ENCODE results near the gene CEBPA. TPM values are rescaled to one million over a fixed set of nuclear protein-coding genes. Genes with fewer than 3 reads are reported as not detected.

The CEBPA gene
- polyA plus RNA-seq, 1 donor, result 125 TPM

DNA sequence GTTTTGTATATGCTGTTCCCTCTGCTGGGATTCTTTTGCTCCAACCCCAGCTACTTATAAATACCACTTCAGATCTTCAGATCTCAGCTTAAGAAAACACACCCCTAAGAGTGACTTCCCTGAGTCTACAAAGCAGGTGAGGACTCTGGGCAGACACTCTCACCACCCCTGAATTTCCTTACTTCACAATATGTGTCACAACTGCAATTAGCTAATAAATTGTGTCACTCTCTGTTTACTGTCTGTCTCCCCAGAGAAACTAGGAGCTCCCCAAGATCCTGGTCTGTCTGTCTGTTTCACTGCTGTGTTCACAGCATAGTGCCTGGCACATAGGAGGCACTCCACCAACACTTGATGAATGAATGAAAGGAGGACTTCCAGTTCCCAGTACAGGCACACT lies 14.4 kb downstream of the CEBPA start:
- Histone ChIP-seq H3K4me3 (ENCODE audit: low read length) (no peak overlapping the region), H3K27me3 (ENCODE audit: control insufficient read depth, insufficient read depth, low read length) (no peaks in the 10 kb centered on the region), H3K4me1 (ENCODE audit: control insufficient read depth, insufficient read depth, low read length) (peaks cover 53% of the 10 kb centered on the region), H3K27ac (ENCODE audit: low read length) (peak overlapping the region; percentile 10), H3K36me3 (ENCODE audit: control insufficient read depth, insufficient read depth, low read length) (no peaks in the 10 kb centered on the region), H3K9me3 (ENCODE audit: control insufficient read depth, low read depth, low read length) (peaks cover 2% of the 10 kb centered on the region)
- peak in 1 of 2 donors; percentile 53 for DNase-seq

DNA sequence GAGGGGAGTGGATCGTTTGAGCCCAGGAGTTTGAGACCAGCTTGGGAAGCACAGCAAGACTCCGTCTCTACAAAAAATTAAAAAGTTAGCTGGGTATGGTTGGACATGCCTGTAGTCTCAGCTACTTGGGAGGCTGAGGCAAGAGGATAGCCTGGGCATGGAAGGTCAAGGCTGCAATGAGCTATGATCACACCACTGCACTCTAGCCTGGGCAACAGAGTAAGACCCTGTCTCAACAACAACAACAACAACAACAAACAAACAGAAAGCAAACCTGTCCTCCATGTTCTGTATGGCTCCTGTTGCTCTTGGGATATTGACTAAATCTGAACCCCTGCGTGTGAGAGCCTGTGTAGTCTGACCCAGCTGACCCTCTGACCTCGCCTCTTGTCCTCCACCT lies 14.9 kb downstream of the CEBPA start:
- no peak overlapping the region for H3K27ac ChIP-seq (ENCODE audit: low read length)
- no peaks in the 10 kb centered on the region for H3K27me3 ChIP-seq (ENCODE audit: control insufficient read depth, insufficient read depth, low read length)
- peaks cover 2% of the 10 kb centered on the region for H3K9me3 ChIP-seq (ENCODE audit: control insufficient read depth, low read depth, low read length)
- WGBS (ENCODE audit: insufficient coverage, low lambda C conversion rate), result no CpG with 5 or more reads among the region's 4 CpGs
- H3K4me1 ChIP-seq (ENCODE audit: control insufficient read depth, insufficient read depth, low read length), result peaks cover 48% of the 10 kb centered on the region
- no peak overlapping the region for H3K4me3 ChIP-seq (ENCODE audit: low read length)
- no peak for DNase-seq
- H3K36me3 ChIP-seq (ENCODE audit: control insufficient read depth, insufficient read depth, low read length), result no peaks in the 10 kb centered on the region

DNA sequence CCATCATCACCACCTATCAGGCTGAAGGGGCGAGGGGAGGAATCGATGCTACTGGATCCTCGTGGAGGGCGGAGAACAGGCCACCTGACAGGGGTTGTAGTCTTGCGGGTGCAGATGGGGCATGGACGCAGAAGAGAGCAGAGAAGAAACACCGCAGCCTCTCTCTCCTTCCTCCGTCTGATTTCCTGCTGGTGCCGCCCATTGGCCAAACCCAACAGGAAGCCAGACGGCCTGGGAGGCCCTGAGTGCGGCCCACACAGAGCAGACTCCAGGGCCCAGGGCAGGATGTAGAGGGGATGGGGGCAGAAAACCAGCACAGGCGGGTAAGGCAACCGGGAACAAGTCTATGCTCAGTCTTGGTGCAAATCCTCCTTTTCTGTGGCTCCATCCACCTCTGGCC lies 15.4 kb downstream of the CEBPA start:
- no peak for DNase-seq
- no peak overlapping the region for H3K27ac ChIP-seq (ENCODE audit: low read length)
- H3K9me3 ChIP-seq (ENCODE audit: control insufficient read depth, low read depth, low read length), result peaks cover 2% of the 10 kb centered on the region
- no peaks in the 10 kb centered on the region for H3K27me3 ChIP-seq (ENCODE audit: control insufficient read depth, insufficient read depth, low read length)
- peaks cover 42% of the 10 kb centered on the region for H3K4me1 ChIP-seq (ENCODE audit: control insufficient read depth, insufficient read depth, low read length)
- H3K36me3 ChIP-seq (ENCODE audit: control insufficient read depth, insufficient read depth, low read length), result no peaks in the 10 kb centered on the region
- no peak overlapping the region for H3K4me3 ChIP-seq (ENCODE audit: low read length)
- no CpG with 5 or more reads among the region's 13 CpGs for WGBS (ENCODE audit: insufficient coverage, low lambda C conversion rate)

DNA sequence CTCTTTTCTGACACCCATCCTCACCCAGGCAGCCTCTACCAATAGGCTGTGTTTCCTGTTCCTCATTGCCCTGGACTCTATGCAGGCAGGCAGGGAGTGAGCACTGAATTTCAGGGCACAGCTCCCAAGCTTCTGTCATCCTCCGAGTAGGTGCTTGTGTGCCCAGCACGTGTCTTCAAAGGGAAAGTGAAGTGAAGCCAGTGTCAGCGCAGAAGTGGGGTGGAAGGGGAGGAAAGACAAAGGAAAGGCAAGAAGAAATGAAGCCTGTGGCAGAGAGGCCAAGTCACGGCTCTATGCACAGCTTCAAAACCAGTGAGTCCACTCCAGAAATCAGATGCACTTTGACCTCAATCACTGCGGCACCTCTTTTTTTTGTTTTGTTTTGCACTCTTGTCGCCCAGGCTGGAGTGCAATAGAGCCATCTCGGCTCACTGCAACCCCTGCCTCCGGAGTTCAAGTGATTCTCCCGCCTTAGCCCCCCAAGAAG lies 16.9 kb downstream of the CEBPA start:
- DNase-seq, result peak in 1 of 2 donors; percentile 68
- Histone ChIP-seq H3K4me3 (ENCODE audit: low read length) (no peak overlapping the region), H3K4me1 (ENCODE audit: control insufficient read depth, insufficient read depth, low read length) (peaks cover 28% of the 10 kb centered on the region), H3K27ac (ENCODE audit: low read length) (peak overlapping the region; percentile 2), H3K36me3 (ENCODE audit: control insufficient read depth, insufficient read depth, low read length) (no peaks in the 10 kb centered on the region), H3K27me3 (ENCODE audit: control insufficient read depth, insufficient read depth, low read length) (no peaks in the 10 kb centered on the region), H3K9me3 (ENCODE audit: control insufficient read depth, low read depth, low read length) (peaks cover 2% of the 10 kb centered on the region)
- WGBS (ENCODE audit: insufficient coverage, low lambda C conversion rate), result no CpG with 5 or more reads among the region's 9 CpGs

DNA sequence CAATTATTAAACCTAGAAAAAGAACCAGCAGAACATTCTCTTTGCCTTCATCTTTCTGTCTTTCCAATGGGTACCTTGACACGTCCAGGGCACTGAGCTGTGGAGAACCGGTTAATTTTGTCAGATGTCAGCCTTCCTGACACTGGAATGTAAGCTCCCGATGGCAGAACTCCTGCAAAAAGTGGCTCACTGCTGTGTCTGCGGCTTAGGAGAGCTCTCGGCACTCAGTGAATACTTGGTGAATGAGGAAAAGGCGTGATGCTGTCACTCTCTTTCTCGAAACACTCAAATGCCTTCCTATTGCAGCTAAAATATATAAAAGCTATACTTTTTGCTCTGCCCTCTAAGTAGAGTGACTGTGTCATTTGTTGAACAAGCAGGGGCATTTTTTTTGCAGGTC lies 17.6 kb downstream of the CEBPA start:
- peaks cover 25% of the 10 kb centered on the region for H3K4me1 ChIP-seq (ENCODE audit: control insufficient read depth, insufficient read depth, low read length)
- no peaks in the 10 kb centered on the region for H3K36me3 ChIP-seq (ENCODE audit: control insufficient read depth, insufficient read depth, low read length)
- no peak overlapping the region for H3K27ac ChIP-seq (ENCODE audit: low read length)
- peaks cover 2% of the 10 kb centered on the region for H3K9me3 ChIP-seq (ENCODE audit: control insufficient read depth, low read depth, low read length)
- no peak for DNase-seq
- whole genome bisulfite sequencing (ENCODE audit: insufficient coverage, low lambda C conversion rate), result 100% methylated on average over 1 of the region's 7 CpGs
- H3K4me3 ChIP-seq (ENCODE audit: low read length), result no peak overlapping the region
- no peaks in the 10 kb centered on the region for H3K27me3 ChIP-seq (ENCODE audit: control insufficient read depth, insufficient read depth, low read length)

DNA sequence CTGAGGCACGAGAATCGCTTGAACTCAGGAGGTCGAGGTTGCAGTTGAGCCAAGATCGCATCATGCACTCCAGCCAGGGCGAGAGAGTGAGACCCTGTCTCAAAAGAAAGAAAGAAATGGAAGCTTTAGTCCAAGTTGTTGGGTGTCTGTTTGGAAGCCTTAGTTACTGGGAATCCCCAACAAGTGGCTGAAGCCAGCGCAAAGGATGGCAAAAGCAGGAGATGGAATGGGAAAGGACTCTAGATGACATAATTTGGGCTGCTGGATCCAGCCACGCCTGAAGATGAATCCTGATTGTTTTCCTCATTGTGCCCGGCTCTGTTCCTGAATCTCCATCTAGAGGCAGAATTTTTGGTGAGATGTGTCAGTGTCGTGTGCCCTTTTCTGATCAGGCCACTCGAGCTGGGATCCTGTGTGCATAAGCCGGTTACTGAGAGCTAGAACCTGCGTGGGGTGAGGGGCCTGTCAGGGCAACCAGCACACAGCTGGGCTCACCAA lies 18.1 kb downstream of the CEBPA start:
- Histone ChIP-seq H3K4me1 (ENCODE audit: control insufficient read depth, insufficient read depth, low read length) (peaks cover 24% of the 10 kb centered on the region), H3K9me3 (ENCODE audit: control insufficient read depth, low read depth, low read length) (peaks cover 2% of the 10 kb centered on the region), H3K4me3 (ENCODE audit: low read length) (no peak overlapping the region), H3K27me3 (ENCODE audit: control insufficient read depth, insufficient read depth, low read length) (no peaks in the 10 kb centered on the region), H3K27ac (ENCODE audit: low read length) (no peak overlapping the region), H3K36me3 (ENCODE audit: control insufficient read depth, insufficient read depth, low read length) (no peaks in the 10 kb centered on the region)
- no CpG with 5 or more reads among the region's 12 CpGs for WGBS (ENCODE audit: insufficient coverage, low lambda C conversion rate)
- no peak for DNase-seq

DNA sequence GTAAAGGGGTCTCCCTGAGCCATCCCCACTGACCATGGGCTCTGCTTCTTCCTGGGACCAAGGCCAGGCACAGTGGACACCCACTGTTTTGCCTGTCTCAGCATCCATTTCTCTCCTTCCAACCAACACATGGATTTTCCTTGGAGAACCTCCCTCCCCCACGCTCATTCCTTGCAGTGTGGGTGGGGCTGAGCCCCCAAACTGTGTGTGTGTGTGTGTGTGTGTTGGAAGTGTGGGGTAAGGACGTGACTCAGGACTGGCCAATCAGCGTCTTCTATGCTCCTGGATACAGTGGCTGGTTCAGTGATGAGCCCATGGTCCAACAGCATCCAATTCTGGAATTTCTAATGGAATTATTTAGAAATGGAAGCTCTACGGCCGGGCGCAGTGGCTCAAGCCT lies 18.7 kb downstream of the CEBPA start:
- 100% methylated on average over 1 of the region's 6 CpGs for WGBS (ENCODE audit: insufficient coverage, low lambda C conversion rate)
- no peak for DNase-seq
- H3K36me3 ChIP-seq (ENCODE audit: control insufficient read depth, insufficient read depth, low read length), result no peaks in the 10 kb centered on the region
- no peak overlapping the region for H3K4me3 ChIP-seq (ENCODE audit: low read length)
- no peak overlapping the region for H3K27ac ChIP-seq (ENCODE audit: low read length)
- peaks cover 2% of the 10 kb centered on the region for H3K9me3 ChIP-seq (ENCODE audit: control insufficient read depth, low read depth, low read length)
- H3K27me3 ChIP-seq (ENCODE audit: control insufficient read depth, insufficient read depth, low read length), result no peaks in the 10 kb centered on the region
- peaks cover 28% of the 10 kb centered on the region for H3K4me1 ChIP-seq (ENCODE audit: control insufficient read depth, insufficient read depth, low read length)

DNA sequence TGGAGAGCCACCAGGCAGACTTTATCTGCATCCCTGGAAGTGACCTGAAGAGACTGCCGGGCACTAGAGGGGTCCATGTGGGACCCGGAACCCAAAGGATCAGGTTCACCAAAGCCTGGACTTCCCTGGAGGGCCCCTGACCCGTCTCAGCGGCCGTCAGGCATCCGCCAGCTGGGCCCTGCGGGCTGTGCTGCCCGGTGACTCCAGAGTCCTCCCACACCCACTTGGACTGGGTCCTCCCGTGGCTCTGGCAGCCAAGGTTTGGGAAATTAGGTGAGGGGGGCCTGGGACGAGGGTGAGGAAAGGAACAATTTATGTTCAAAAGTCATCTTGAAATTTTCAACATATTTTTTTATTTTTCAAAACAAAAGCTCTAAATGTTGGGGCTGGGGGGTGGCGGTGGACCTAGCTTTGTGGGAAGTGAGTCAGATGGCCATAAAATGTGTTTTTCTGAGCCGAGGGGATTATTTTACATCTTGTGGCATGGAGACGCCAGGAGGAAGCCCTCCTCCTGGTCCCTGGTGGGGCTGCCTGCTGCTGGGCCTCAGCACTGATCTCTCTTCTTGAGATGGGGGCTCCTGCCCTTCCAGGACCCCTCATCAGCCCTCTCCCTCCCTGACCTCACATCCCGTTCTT lies 20.2 kb downstream of the CEBPA start:
- H3K9me3 ChIP-seq (ENCODE audit: control insufficient read depth, low read depth, low read length), result peaks cover 3% of the 10 kb centered on the region
- H3K27me3 ChIP-seq (ENCODE audit: control insufficient read depth, insufficient read depth, low read length), result no peaks in the 10 kb centered on the region
- DNase-seq, result no peak
- H3K36me3 ChIP-seq (ENCODE audit: control insufficient read depth, insufficient read depth, low read length), result no peaks in the 10 kb centered on the region
- H3K27ac ChIP-seq (ENCODE audit: low read length), result no peak overlapping the region
- WGBS (ENCODE audit: insufficient coverage, low lambda C conversion rate), result no CpG with 5 or more reads among the region's 14 CpGs
- no peak overlapping the region for H3K4me3 ChIP-seq (ENCODE audit: low read length)
- peaks cover 42% of the 10 kb centered on the region for H3K4me1 ChIP-seq (ENCODE audit: control insufficient read depth, insufficient read depth, low read length)

DNA sequence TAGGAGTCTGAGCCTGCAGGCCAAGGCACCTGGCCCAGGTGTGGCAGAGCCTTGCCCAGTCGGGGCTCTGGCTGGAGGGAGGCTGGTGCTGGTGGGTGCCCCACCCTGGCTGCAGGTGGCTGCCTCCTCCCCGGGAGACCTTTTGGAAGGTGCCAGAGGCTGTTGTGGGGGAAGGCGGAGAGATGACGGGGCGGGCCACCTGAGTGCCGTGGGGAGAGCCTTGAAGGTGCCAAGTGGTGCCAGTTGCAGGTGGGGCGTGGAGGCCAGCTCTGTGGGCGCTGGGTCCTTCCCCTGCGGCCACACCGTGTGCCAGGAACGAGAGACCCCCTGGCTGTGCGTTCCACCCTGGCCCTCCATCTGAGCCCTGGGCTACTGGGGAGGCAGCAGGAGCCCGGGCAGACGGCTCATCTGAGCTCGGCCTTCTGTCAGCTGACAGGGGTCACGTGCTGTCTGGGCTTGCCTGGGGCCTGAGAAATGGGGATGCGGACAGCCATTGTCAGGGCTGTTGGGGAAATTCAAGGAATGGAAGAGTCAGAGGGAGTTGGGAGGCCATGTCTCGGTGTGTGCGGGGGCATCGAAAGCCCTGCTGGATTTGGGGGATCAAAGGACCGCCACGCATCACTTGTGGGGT lies 20.9 kb downstream of the CEBPA start:
- Histone ChIP-seq H3K9me3 (ENCODE audit: control insufficient read depth, low read depth, low read length) (peaks cover 3% of the 10 kb centered on the region), H3K27ac (ENCODE audit: low read length) (no peak overlapping the region), H3K4me3 (ENCODE audit: low read length) (no peak overlapping the region), H3K36me3 (ENCODE audit: control insufficient read depth, insufficient read depth, low read length) (no peaks in the 10 kb centered on the region), H3K27me3 (ENCODE audit: control insufficient read depth, insufficient read depth, low read length) (no peaks in the 10 kb centered on the region), H3K4me1 (ENCODE audit: control insufficient read depth, insufficient read depth, low read length) (peaks cover 49% of the 10 kb centered on the region)
- DNase-seq, result no peak
- no CpG with 5 or more reads among the region's 22 CpGs for WGBS (ENCODE audit: insufficient coverage, low lambda C conversion rate)

DNA sequence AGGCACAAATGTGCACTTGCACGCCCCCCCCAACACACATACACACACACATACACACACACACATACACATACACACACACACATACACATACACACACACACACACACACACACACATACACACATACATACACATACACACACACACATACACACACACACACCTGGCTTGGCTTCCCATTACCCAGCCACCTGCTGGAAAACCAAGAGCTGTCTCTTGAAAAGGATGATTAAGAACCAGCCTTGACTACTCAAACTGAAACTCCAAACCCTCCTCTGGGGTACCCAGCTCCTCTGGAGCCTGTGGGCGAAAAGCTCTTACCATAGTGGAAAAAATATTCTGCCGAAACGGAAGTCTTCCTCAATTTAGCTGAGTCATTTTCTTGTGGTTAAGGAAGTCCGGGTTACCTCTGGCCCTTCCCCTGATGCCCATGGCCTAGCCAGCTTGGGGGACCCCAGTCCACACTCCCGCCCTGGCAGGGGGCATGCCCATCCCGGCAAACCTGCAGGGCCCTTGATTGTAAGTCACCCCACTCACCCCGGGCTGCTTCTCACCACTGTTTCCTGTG lies 21.9 kb downstream of the CEBPA start:
- Histone ChIP-seq H3K36me3 (ENCODE audit: control insufficient read depth, insufficient read depth, low read length) (no peaks in the 10 kb centered on the region), H3K9me3 (ENCODE audit: control insufficient read depth, low read depth, low read length) (peaks cover 3% of the 10 kb centered on the region), H3K27me3 (ENCODE audit: control insufficient read depth, insufficient read depth, low read length) (no peaks in the 10 kb centered on the region), H3K4me3 (ENCODE audit: low read length) (no peak overlapping the region), H3K4me1 (ENCODE audit: control insufficient read depth, insufficient read depth, low read length) (peaks cover 50% of the 10 kb centered on the region), H3K27ac (ENCODE audit: low read length) (no peak overlapping the region)
- WGBS (ENCODE audit: insufficient coverage, low lambda C conversion rate), result no CpG with 5 or more reads among the region's 8 CpGs
- no peak for DNase-seq
